HG02759 (cell line): ENCODE data around the gene CYP4F3.
"Not testable (repeated sequence)": the region's sequence is repeated elsewhere in the genome, so short reads cannot be mapped to it uniquely, and the experiment has no call there.

Experiments
- ATAC-seq: cut with Tn5 transposase; IDR thresholded peaks from one replicate; pipeline ENCODE4 v1.9.1; 2021; ENCODE audit warnings: mild to moderate bottlenecking, moderate library complexity; ENCODE audit not compliant: unreplicated experiment

The CYP4F3 gene, protein sequence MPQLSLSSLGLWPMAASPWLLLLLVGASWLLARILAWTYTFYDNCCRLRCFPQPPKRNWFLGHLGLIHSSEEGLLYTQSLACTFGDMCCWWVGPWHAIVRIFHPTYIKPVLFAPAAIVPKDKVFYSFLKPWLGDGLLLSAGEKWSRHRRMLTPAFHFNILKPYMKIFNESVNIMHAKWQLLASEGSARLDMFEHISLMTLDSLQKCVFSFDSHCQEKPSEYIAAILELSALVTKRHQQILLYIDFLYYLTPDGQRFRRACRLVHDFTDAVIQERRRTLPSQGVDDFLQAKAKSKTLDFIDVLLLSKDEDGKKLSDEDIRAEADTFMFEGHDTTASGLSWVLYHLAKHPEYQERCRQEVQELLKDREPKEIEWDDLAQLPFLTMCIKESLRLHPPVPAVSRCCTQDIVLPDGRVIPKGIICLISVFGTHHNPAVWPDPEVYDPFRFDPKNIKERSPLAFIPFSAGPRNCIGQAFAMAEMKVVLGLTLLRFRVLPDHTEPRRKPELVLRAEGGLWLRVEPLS

DNA sequence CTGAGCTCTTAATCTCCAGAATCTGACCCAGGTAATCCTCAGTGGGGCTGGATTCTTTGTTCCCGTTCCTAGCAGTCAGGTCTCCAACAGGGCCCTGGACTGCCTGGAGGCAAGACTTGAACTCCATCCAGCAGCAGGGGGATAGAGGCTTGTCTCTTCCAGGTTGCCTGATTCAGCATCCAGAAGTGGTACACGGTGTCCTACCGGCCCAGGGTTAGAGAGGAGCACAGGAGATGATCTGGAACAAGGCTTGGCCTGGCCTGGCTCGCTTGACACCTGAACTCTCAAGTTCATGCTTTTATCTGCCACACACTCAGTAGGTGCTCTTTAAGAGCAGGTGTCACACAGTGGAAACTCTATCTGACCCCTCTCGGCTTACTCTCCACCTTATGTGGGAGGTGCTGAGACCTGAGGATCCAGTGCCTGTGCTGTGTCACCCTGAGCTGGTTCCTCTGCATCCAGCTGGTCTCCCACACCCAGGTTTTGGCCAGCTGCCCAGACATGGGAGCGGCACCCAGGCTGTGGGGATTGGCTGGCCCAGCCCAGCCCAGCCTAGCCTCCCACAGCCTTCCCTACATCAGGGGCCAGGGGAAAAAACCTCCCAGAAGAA, at the start of gene CYP4F3:
TSS of gene CYP4F3 (plus strand) at position 604 of the 610 bp plus-strand sequence. CDS start 519 bp downstream, outside the sequence.
- no peak for ATAC-seq

DNA sequence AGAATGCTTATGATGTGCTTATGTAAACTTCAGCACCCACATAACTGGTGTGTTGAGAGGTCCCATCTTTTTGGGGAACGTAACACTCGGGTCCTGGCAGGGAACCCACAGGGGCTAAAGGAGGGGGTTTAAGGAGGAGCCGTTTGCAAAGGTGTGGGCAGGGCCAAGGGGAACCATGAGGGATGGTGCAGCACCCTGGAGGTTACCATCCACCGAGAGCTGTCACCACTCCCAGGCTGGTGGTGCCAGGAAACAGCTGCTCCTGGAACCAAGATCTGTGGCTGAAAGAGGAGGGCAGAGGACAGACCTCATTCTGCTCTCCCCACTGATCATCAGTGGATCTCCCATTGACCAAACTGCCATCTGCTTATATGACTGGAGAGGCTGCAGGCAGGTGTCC, 48.9 kb upstream of the CYP4F3 start:
- no peak for ATAC-seq

DNA sequence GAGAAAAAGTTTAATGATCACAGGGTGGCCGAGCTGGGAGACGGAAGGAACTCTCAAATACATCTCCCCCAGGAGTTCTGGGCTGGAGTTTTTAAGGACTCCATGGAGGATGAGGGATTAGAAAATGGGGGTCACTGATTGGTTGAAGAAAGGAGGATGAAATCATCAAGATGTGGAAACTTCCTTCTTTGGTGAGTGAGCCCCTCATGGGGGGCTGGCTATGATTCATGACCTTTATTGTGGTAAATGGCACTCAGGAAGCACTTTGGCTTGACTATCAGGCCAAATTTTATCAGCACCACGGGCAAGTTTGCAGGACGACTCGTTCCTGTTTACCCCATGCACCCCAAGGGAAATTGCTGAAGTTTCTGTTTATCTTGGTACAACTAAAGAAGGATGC, 48.2 kb upstream of the CYP4F3 start:
- not testable (repeated sequence) for ATAC-seq

DNA sequence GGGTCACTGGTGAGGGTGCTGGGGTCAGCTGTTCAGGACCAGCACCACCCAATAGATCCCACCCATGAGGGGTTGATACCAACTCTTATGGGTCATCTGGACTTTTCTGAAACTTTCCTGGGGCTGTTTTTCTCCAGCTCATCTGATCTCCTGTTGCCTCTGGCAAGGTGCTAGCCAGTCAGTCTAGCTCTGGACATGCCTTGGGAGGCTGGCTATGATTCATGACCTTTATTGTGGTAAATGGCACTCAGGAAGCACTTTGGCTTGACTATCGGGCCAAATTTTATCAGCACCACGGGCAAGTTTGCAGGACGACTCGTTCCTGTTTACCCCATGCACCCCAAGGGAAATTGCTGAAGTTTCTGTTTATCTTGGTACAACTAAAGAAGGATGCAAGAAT, 46.9 kb upstream of the CYP4F3 start:
- ATAC-seq: not testable (repeated sequence)

DNA sequence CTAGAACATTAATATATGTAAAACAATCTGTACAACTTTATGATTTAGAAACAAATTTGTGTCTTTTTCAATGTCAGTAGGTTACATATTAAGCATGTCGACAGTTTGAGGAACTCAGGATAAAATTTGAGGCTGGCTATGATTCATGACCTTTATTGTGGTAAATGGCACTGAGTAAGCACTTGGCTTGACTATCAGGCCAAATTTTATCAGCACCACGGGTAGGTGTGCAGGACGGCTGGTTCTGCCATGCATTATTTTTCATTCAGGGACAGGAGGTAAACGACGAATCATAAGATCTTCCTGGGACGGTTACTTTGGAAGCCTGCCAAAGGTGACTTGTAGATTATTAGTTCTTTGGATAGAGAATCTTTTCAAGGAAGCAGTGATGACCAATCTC, 45.6 kb upstream of the CYP4F3 start:
- ATAC-seq: no peak

DNA sequence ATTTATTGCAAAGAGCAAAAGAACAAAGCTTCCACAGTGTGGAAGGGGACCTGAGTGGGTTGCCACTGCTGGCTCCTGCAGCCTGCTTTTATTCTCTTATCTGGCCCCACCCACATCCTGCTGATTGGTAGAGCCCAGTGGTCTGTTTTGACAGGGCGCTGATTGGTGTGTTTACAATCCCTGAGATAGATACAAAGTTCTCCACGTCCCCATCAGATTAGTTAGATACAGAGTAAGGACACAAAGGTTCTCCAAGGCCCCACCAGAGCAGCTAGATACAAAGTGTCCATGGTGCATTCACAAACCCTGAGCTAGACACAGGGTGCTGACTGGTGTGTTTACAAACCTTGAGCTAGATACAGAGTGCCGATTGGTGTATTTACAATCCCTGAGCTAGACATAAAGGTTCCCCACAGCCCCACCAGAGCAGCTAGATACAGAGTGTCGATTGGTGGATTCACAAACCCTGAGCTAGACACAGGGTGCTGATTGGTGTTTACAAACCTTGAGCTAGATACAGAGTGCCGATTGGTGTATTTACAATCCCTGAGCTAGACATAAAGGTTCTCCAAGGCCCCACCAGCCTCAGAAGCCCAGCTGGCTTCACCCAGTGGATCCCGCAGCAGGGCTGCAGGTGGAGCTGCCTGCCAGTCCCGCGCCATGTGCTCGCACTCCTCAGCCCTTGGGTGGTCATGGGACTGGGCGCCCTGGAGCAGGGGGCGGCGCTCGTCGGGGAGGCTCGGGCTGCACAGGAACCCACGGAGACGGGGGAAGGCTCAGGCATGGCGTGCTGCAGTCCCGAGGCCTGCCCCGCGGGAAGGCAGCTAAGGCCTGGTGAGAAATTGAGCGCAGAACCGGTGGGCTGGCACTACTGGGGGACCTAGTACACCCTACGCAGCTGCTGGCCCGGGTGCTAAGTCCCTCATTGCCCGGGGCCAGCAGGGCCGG, 32.4 kb upstream of the CYP4F3 start:
- ATAC-seq: not testable (repeated sequence)

DNA sequence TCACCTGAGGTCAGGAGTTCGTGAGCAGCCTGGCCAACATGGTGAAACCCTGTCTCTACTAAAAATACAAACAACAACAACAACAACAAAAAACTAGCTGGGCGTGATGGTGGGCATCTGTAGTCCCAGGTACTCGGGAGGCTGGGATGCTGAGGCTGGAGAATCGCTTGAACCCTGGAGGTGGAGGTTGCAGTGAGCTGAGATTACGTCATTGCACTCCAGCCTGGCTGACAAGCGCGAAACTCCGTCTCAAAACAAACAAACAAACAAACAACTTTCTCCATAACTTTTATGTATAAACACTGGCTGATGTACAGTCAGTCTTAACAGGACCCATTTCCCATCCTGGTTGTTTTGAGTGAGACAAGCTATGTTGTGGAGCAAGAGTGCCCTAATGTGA, 31.4 kb upstream of the CYP4F3 start:
- ATAC-seq: no peak

DNA sequence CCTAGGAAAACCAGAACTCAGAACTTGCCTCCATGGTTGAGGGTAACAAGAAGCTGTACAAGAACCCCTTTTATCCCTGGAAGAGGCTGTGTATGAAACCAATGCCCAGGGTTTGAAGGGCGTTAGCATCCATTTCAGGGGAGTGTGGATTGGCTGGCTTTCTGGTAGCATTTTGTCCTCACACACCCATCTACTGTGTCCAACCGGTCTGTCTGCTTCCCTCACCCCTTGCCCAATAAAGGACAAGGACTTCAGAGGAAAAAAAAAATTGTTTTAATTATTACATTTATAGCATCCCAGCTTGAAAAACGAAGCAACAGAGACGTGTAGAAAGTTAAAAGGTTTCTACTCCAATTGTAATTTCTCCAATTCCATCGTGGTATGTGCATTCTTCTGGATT, 28.4 kb upstream of the CYP4F3 start:
- no peak for ATAC-seq

DNA sequence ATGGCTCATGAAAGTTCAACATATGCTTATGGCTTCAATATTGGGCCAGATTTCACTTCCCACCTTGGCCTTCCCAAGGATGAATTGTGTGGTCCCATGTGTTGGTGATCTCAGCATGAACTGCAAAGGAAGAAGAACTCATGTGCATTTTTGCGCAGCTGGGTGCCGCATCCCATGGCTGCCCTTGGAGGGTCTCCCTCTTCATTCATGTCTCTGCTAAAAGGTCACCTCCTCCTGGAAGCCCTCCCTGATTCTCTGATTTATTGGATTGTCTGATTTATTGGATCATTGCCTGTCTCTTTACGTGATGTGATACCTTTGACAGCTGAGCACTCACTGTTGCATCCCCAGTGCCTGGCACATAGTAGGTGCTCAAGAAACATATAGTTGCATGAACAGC, 27.4 kb upstream of the CYP4F3 start:
- no peak for ATAC-seq

DNA sequence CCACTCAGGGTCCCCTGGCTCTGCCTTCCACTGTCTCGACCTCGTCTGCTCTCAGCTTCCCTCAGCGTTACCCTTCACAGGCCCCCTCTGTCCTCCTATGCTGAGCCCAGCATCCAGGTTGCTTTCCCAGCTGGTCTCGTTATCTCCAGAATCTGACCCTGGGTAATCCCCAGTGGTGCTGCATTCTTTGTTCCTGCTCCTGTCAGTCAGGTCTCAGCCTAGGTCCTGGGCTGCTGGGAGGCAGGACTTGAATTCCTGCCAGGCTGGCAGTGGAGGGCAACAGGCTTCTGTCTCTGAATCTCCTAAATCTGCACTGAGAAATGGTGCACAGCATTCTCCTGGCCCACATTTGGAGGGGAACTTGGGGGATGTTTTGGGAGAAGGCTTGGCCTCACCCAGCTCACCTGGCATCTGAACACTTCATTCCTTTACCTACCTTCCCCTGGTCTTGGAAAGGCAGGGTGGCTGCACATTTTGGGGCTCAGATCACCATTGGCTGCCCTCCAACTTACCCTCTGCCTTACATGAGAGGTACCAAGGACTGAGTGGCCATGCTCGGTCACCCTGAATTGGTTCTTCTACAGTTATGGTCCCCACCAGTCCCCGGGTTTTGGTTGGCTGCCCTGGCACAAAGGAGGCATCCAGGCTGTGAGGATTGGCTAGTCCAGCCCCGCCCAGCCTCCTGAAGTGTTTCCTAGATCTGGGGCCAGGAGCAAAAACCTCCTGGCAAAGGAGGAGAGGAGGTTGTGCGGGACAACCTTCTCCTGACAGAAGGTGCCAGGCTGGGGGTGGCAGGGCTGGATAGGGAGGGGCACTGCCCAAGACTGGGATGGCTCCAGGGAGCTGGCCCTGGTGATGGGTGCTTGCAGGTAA, 26.0 kb upstream of the CYP4F3 start, which contains the start of gene CYP4F8:
TSS of gene CYP4F8 (plus strand) at position 712 of the 873 bp plus-strand sequence. CDS start 399 bp downstream, outside the sequence.
- ATAC-seq: no peak

DNA sequence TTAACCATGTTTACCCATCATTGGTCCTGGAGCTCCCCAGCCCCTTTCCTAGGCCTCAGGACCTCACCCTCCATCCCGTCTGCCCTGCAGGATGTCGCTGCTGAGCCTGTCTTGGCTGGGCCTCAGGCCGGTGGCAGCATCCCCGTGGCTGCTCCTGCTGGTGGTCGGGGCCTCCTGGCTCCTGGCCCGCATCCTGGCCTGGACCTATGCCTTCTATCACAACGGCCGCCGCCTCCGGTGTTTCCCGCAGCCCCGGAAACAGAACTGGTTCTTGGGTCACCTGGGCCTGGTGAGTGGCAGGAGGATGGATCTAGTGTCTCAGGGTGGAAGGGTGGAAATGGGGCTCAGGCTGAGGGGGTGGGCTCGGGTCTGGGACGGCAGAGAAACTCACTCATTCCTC, 25.2 kb upstream of the CYP4F3 start:
- ATAC-seq: no peak

DNA sequence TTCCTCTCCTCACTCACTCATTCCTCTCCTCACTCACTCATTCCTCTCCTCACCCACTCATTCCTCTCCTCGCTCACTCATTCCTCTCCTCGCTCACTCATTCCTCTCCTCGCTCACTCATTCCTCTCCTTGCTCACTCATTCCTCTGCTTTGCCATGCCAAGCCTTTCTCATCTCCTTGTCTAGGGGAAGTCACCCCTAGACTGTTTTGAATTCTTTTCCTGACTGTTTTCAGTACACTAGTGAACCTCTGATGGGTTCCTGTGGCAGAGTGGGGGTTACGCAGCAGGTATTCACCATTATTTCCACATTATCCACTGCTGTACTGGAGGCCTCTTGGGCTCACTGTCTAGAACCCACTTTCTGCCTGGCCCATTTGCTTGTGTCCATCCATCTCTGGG, 24.5 kb upstream of the CYP4F3 start:
- no peak for ATAC-seq

DNA sequence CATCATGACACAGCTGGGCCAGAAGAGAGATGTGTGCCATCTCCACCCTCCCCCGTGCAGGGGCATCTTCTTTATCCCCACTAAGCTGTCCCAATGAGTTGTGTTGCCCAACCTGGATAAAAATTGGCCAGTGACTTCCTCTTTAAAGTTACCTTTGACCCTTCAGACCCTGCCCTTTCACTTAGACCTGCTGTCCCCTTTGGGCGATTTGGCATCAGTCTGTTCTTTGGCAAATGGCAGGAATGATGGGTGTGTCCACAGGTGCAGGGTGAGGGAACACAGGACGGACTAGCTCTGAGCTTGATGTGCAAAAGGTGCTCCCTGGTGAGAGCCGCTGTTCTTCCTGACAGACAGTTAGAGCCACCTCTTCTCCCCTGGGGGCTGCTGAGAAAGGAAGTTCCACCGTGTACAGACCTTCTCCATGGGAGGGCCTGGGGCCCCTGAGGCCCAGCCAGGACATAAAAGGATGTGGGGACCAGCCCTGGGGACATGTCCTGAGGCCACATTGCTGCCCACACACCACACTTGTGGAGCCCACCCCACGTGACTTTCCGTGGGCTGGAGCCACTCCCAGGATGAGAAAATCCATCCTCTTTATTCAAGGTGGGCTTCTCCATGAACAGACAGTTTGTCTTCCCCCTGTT, 23.9 kb upstream of the CYP4F3 start:
- ATAC-seq: no peak

DNA sequence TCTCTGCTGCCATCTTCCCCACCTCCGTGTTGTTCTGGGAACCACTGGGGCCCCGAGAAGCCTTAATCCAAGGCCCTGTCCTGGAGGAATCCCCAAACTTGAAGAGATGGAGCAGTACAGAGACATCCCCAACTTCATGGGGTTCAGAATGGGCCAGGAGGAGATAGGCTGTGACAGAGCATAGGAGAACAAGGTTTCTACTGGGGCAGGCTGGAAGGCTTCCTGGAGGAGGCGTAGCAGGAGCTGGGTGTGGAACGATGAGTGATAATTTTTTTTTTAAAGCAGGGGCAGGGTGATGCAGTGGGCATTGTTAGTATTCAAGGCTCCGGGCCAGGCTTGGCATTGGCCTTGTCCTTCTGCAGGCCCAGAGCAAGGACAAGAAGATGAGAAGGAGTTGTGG, 22.4 kb upstream of the CYP4F3 start:
- ATAC-seq: no peak

DNA sequence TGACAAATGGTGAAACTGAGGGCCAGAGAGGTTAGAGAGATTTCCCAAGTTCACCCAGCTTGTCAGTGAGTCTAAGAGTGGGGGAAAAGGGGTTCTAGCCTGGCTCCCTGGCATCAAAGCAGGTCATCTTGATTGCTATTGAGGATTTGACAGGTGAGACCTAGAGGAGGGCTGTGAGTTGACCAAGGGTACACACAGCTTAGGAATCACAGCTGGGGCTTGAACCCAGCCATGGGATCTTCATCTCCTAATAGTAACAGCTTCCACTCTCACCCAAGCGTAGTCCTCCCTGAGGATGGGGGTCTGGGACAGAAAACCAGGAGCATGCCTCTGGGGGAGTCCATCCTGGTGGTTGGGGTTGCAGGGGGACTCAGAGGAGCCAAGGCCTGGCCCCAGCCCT, 18.9 kb upstream of the CYP4F3 start:
- no peak for ATAC-seq

DNA sequence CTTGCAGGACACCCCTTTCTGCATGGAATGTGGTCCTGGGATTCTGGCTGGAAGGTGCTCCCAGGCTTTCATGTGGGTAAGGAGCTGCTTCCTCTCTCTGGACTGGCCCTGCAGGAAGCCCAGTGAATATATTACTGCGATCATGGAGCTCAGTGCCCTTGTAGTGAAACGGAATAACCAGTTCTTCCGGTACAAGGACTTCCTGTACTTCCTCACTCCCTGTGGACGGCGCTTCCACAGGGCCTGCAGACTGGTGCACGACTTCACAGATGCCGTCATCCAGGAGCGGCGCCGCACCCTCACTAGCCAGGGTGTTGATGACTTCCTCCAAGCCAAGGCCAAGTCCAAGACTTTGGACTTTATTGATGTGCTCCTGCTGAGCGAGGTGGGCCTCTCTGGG, 17.7 kb upstream of the CYP4F3 start:
- no peak for ATAC-seq

DNA sequence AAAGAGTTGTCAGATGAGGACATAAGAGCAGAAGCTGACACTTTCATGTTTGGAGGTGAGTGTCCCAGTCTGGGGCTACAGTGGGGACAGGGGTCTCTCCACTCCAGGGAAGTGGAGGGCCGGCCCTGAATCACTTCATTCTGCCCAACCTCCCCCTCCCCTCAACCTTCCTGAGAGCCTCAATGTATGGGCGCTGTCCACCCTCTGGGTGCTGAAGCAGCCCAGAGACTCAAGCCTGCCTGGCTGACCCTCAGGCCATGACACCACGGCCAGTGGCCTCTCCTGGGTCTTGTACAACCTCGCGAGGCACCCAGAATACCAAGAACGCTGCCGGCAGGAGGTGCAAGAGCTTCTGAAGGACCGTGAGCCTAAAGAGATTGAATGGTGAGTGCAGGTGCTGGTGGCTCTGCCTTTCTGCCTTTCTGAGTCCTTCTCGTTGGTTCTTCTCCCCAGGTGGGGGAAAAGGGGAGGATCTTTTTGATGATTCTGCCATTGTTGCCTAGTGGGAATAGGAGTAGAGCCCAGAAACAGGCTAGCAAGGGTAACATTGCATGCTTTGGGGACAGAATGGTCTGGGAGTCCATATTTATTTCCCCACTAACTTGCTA, 16.9 kb upstream of the CYP4F3 start:
- no peak for ATAC-seq

DNA sequence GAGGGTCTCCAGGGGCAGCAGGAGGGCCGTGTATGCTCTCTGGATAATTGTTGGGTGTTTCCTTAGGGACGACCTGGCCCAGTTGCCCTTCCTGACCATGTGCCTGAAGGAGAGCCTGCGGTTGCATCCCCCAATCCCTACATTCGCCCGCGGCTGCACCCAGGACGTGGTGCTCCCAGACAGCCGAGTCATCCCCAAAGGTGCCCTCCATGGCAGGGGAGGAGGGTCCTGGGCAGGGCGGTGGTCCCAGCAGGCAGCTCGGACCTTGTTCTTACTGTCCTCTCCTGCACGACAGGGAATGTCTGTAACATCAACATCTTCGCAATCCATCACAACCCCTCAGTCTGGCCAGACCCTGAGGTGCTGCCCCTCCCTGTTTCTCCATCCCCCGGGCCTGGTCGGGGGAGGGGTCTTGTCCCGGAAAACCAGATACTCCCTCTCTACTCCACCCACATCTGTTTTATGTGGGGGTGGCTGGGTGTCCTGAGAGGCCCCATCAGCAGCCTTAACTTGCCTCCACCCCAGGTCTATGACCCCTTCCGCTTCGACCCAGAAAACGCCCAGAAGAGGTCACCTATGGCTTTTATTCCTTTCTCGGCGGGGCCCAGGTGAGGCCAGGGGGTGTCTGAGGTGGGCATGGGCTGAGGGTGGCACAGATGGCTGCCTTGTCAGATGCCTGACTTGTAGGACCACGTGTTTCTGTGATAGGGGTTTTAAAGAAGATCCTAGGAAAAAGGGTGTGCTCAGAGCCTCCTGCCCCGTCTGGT, 12.3 kb upstream of the CYP4F3 start:
- no peak for ATAC-seq
